GM12878 (cell line): Measurements from ENCODE around the gene NPAS2. TPM values are rescaled to one million over a fixed set of nuclear protein-coding genes. Genes with fewer than 3 reads are reported as not detected.

Experiments
- ATAC-seq: fragments of 200-7000 bp; cut with Tn5 transposase; 3 replicates; pipeline ENCODE4 v1.9.1; 2020; ENCODE audit warnings: mild to moderate bottlenecking, moderate library complexity
- BruUV-seq: library from RNA; stranded (reverse); fragments of 400-500 nt; replicated peaks from 2 replicates; lab custom pipeline; 2021; lab: Mats Ljungman, UMichigan
- CTCF ChIA-PET: fragments of 300-600 bp; sonication (Branson Sonifier 250); formaldehyde crosslinking; extraction: SDS; loops from one replicate; lab custom pipeline; 2021; ENCODE audit warnings: inconsistent platforms; lab: Yijun Ruan, JAX
- POLR2A ChIA-PET: fragments of 350-600 bp; formaldehyde crosslinking; extraction: SDS; loops from one replicate; lab custom pipeline; 2021; ENCODE audit warnings: inconsistent platforms; lab: Charles Lee
- RAD21 ChIA-PET: fragments of 300-600 bp; sonication (Branson Sonifier 250); formaldehyde crosslinking; loops from one replicate; lab custom pipeline; 2023; ENCODE audit warnings: antibody characterized with exemption; ENCODE audit not compliant: unreplicated experiment; lab: Charles Lee
- SMC1A ChIA-PET: fragments of 300-600 bp; sonication (Branson Sonifier 250); formaldehyde crosslinking; loops from one replicate; lab custom pipeline; 2023; ENCODE audit not compliant: unreplicated experiment, uncharacterized antibody; lab: Charles Lee
- DNase-seq: peaks from one replicate; pipeline ENCODE4 v3.0.0-alpha.2; 2011; ENCODE audit warnings: low read depth, low spot score
- FAIRE-seq: peaks from 3 replicates; lab custom pipeline; 2011; peaks lifted over from hg19 to GRCh38; lab: Jason Lieb, UNC
- H2AFZ ChIP-seq: 2 replicates; pipeline ENCODE4 v1.6.0; 2011; ENCODE audit warnings: low read depth, low read length, control low read depth; ENCODE audit not compliant: control insufficient read depth
- H3K27ac ChIP-seq: 2 replicates; pipeline ENCODE4 v1.5.1; 2011; ENCODE audit warnings: control low read depth; ENCODE audit not compliant: control insufficient read depth, insufficient read depth
- H3K27me3 ChIP-seq, 2 experiments: replicated peaks in 1 of 2; 2 replicates each; pipeline versions ENCODE4 v1.6.0 to v1.6.1; 2011; ENCODE audit warnings: low read length in 1 of 2; ENCODE audit not compliant: control insufficient read depth in 2 of 2, insufficient read depth in 2 of 2
- H3K36me3 ChIP-seq, 2 experiments: 2 replicates each; pipeline ENCODE4 v1.5.1; 2011; ENCODE audit warnings: low read length in 1 of 2; ENCODE audit not compliant: control insufficient read depth in 2 of 2, insufficient read depth in 2 of 2
- H3K4me1 ChIP-seq: 2 replicates; pipeline ENCODE4 v1.6.1; 2011; ENCODE audit warnings: mild to moderate bottlenecking, low read length, moderate library complexity, mixed read lengths; ENCODE audit not compliant: control insufficient read depth, insufficient read depth
- H3K4me2 ChIP-seq: 2 replicates; pipeline ENCODE4 v1.6.0; 2011; ENCODE audit warnings: control low read depth; ENCODE audit not compliant: control insufficient read depth, insufficient read depth
- H3K4me3 ChIP-seq: fragments of 200-600 bp; sonication (generic); 2 replicates; pipeline ENCODE4 v1.5.1; 2016
- H3K79me2 ChIP-seq: 2 replicates; pipeline ENCODE4 v1.6.0; 2011; ENCODE audit warnings: low read length; ENCODE audit not compliant: control insufficient read depth, insufficient read depth
- H3K9ac ChIP-seq: 2 replicates; pipeline ENCODE4 v1.8.0; 2011; ENCODE audit warnings: low read length, control low read depth, mixed read lengths; ENCODE audit not compliant: control insufficient read depth, insufficient read depth
- H3K9me3 ChIP-seq: replicated peaks from 3 replicates; pipeline ENCODE4 v1.5.1; 2011; ENCODE audit warnings: mild to moderate bottlenecking, low read length; ENCODE audit not compliant: control insufficient read depth, insufficient read depth
- H4K20me1 ChIP-seq: 2 replicates; pipeline ENCODE4 v1.6.0; 2011; ENCODE audit not compliant: control insufficient read depth, insufficient read depth
- FOS ChIP-seq: IDR thresholded peaks from 3 replicates; pipeline ENCODE4 v1.6.1; 2011; ENCODE audit warnings: borderline replicate concordance; ENCODE audit not compliant: insufficient read length; ENCODE audit errors: extremely low read depth
- HDAC6 ChIP-seq: fragments of 200-600 bp; sonication (generic); IDR thresholded peaks from one replicate; pipeline ENCODE4 v1.8.0; 2017; ENCODE audit warnings: antibody characterized with exemption; ENCODE audit not compliant: unreplicated experiment
- MTA2 ChIP-seq: fragments of 450-650 bp; IDR thresholded peaks from 2 replicates; pipeline ENCODE4 v1.6.1; 2016; ENCODE audit warnings: low read depth, mild to moderate bottlenecking, moderate library complexity
- NFIC ChIP-seq: IDR thresholded peaks from 2 replicates; pipeline ENCODE4 v1.6.1; 2012; ENCODE audit warnings: low read depth, mild to moderate bottlenecking, inconsistent platforms, low read length, moderate library complexity
- RAD21 ChIP-seq: IDR thresholded peaks from 2 replicates; pipeline ENCODE4 v1.6.1; 2011; ENCODE audit warnings: mild to moderate bottlenecking, low read depth, low read length, moderate library complexity; ENCODE audit not compliant: insufficient read depth
- TCF3 ChIP-seq: IDR thresholded peaks from 2 replicates; pipeline ENCODE4 v1.6.1; 2012; ENCODE audit warnings: low read depth, mild to moderate bottlenecking, low read length, borderline replicate concordance; ENCODE audit not compliant: insufficient read depth
- WRNIP1 ChIP-seq: IDR thresholded peaks from 2 replicates; pipeline ENCODE4 v1.6.1; 2011; ENCODE audit warnings: low read depth, low read length, improper control_type of control experiment, borderline replicate concordance
- ZNF622 ChIP-seq: fragments of 450-650 bp; IDR thresholded peaks from 2 replicates; pipeline ENCODE4 v1.6.1; 2017; ENCODE audit warnings: mild to moderate bottlenecking, inconsistent platforms
- WGBS: methylation state at CpG from one replicate; pipeline ENCODE4 v1.1.6; 2016; ENCODE audit warnings: low lambda C conversion rate; ENCODE audit not compliant: insufficient replicate concordance, insufficient coverage; ENCODE audit errors: missing lambda C conversion rate; 5-methylcytosine and 5-hydroxymethylcytosine counted together
- in situ Hi-C: fragments of 300-500 bp; cut with MboI; formaldehyde crosslinking; loops from 9 replicates; pipeline ENCODE4 v1.14.3; 2018; ENCODE audit warnings: mixed read lengths
- intact Hi-C: fragments of 100-400 bp; cut with micrococcal nuclease; formaldehyde crosslinking; loops from one replicate; pipeline ENCODE4 v1.14.2; 2022; ENCODE audit not compliant: unreplicated experiment
- polyA plus RNA-seq, 11 experiments: library from polyadenylated mRNA; depleted of rRNA in 4 of 11; unstranded in 6 of 11; stranded (reverse) in 5 of 11; fragments of >200 nt; fragmentation: Nextera tagmentation in 4 of 11; fragmentation: Illumina TruSeq in 1 of 11; extraction: Ambion mirVana in 4 of 11; extraction: Trizol in 1 of 11; gene quantifications; 1 replicate in 1 of 11; 2 replicates in 10 of 11; pipeline versions ENCODE4 v1.2.1 to v1.2.3, GENCODE V29; 2011 to 2016; ENCODE audit warnings: inconsistent platforms in 2 of 11, missing spikeins in 2 of 11, low read depth in 1 of 11
- total RNA-seq, 4 experiments: library from RNA; depleted of rRNA in 3 of 4; stranded (reverse); fragments of >200 nt in 3 of 4; fragmentation: Illumina TruSeq in 1 of 4; extraction: Trizol in 1 of 4; gene quantifications; 2 replicates each; pipeline versions ENCODE4 v1.2.1 to v1.2.3, GENCODE V29; 2013 to 2021
- TF ChIP-seq, protein P1 (sequence below): fragments of 450-650 bp; IDR thresholded peaks from 2 replicates; pipeline ENCODE4 v1.6.1; 2017; ENCODE audit warnings: mild to moderate bottlenecking, low read depth, inconsistent platforms; ENCODE audit not compliant: poor library complexity, severe bottlenecking
- TF ChIP-seq, protein P2 (sequence below): fragments of 450-650 bp; IDR thresholded peaks from 2 replicates; pipeline ENCODE4 v1.6.1; 2018; ENCODE audit warnings: borderline replicate concordance, mild to moderate bottlenecking; ENCODE audit not compliant: partially characterized antibody
- TF ChIP-seq, protein P3 (sequence below): IDR thresholded peaks from 2 replicates; pipeline ENCODE4 v1.6.1; 2011; ENCODE audit warnings: low read depth, low read length, improper control_type of control experiment, borderline replicate concordance
- TF ChIP-seq, protein P4 (sequence below): IDR thresholded peaks from 2 replicates; pipeline ENCODE4 v1.6.1; 2012; ENCODE audit warnings: low read length, inconsistent platforms
- TF ChIP-seq, protein P5 (sequence below): fragments of 450-650 bp; IDR thresholded peaks from 2 replicates; pipeline ENCODE4 v1.6.1; 2017; ENCODE audit warnings: antibody characterized with exemption, mild to moderate bottlenecking, moderate library complexity

NPAS2 gene
- total and polyA plus RNA-seq, 10 of the 15 experiments (the other 5 are each of a cell fraction or from before 2014, with no cell fraction given) = 0.08 TPM; not detected in 9

DNA sequence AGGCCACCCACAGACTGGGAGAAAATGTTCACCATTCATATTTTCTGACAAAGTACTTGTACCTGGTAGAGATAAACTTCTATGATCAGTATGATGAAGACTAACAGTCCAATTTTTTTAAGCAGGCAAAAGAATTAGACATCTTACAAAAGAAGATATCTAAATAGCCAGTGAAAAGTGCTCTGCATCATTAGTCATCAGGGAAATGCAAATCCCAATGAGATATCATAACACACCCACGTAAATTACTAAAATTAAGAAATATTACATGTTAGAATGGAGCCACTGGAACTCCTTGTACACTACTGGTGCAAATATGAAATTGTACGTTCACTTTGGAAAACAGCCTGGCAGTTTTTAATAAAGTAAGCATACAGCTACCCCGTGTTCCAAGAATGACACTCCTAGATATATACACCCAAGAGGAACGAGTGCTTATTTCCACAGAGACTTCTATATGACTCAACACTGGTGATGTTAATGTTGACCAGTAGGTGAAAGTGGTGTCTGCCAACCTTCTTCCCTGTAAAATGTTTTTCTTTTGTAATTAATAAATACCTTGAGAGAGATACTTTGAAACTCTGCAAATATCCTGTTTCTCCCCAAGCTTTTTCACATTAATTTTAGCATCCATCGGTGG, 80.3 kb downstream of the NPAS2 start:
- WGBS = 27% methylated on average over 5 of the region's 5 CpGs
- no peak for ATAC-seq
- TF ChIP-seq, protein P1, sequence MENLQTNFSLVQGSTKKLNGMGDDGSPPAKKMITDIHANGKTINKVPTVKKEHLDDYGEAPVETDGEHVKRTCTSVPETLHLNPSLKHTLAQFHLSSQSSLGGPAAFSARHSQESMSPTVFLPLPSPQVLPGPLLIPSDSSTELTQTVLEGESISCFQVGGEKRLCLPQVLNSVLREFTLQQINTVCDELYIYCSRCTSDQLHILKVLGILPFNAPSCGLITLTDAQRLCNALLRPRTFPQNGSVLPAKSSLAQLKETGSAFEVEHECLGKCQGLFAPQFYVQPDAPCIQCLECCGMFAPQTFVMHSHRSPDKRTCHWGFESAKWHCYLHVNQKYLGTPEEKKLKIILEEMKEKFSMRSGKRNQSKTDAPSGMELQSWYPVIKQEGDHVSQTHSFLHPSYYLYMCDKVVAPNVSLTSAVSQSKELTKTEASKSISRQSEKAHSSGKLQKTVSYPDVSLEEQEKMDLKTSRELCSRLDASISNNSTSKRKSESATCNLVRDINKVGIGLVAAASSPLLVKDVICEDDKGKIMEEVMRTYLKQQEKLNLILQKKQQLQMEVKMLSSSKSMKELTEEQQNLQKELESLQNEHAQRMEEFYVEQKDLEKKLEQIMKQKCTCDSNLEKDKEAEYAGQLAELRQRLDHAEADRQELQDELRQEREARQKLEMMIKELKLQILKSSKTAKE = no peak
- TF ChIP-seq RAD21 (no peak), TCF3 (no peak), NFIC (no peak), ZNF622 (no peak), FOS (no peak), MTA2 (no peak), HDAC6 (no peak), WRNIP1 (no peak)
- TF ChIP-seq, protein P2, sequence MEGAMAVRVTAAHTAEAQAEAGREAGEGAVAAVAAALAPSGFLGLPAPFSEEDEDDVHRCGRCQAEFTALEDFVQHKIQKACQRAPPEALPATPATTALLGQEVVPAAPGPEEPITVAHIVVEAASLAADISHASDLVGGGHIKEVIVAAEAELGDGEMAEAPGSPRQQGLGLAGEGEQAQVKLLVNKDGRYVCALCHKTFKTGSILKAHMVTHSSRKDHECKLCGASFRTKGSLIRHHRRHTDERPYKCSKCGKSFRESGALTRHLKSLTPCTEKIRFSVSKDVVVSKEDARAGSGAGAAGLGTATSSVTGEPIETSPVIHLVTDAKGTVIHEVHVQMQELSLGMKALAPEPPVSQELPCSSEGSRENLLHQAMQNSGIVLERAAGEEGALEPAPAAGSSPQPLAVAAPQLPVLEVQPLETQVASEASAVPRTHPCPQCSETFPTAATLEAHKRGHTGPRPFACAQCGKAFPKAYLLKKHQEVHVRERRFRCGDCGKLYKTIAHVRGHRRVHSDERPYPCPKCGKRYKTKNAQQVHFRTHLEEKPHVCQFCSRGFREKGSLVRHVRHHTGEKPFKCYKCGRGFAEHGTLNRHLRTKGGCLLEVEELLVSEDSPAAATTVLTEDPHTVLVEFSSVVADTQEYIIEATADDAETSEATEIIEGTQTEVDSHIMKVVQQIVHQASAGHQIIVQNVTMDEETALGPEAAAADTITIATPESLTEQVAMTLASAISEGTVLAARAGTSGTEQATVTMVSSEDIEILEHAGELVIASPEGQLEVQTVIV = no peak
- TF ChIP-seq, protein P3, sequence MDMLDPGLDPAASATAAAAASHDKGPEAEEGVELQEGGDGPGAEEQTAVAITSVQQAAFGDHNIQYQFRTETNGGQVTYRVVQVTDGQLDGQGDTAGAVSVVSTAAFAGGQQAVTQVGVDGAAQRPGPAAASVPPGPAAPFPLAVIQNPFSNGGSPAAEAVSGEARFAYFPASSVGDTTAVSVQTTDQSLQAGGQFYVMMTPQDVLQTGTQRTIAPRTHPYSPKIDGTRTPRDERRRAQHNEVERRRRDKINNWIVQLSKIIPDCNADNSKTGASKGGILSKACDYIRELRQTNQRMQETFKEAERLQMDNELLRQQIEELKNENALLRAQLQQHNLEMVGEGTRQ = no peak
- TF ChIP-seq, protein P4, sequence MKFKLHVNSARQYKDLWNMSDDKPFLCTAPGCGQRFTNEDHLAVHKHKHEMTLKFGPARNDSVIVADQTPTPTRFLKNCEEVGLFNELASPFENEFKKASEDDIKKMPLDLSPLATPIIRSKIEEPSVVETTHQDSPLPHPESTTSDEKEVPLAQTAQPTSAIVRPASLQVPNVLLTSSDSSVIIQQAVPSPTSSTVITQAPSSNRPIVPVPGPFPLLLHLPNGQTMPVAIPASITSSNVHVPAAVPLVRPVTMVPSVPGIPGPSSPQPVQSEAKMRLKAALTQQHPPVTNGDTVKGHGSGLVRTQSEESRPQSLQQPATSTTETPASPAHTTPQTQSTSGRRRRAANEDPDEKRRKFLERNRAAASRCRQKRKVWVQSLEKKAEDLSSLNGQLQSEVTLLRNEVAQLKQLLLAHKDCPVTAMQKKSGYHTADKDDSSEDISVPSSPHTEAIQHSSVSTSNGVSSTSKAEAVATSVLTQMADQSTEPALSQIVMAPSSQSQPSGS = no peak
- TF ChIP-seq, protein P5, sequence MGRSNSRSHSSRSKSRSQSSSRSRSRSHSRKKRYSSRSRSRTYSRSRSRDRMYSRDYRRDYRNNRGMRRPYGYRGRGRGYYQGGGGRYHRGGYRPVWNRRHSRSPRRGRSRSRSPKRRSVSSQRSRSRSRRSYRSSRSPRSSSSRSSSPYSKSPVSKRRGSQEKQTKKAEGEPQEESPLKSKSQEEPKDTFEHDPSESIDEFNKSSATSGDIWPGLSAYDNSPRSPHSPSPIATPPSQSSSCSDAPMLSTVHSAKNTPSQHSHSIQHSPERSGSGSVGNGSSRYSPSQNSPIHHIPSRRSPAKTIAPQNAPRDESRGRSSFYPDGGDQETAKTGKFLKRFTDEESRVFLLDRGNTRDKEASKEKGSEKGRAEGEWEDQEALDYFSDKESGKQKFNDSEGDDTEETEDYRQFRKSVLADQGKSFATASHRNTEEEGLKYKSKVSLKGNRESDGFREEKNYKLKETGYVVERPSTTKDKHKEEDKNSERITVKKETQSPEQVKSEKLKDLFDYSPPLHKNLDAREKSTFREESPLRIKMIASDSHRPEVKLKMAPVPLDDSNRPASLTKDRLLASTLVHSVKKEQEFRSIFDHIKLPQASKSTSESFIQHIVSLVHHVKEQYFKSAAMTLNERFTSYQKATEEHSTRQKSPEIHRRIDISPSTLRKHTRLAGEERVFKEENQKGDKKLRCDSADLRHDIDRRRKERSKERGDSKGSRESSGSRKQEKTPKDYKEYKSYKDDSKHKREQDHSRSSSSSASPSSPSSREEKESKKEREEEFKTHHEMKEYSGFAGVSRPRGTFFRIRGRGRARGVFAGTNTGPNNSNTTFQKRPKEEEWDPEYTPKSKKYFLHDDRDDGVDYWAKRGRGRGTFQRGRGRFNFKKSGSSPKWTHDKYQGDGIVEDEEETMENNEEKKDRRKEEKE = no peak

More for the DNA sequence above, 80.3 kb downstream of the NPAS2 start:
- ChIA-PET CTCF (no interaction called here), SMC1A (no interaction called here), RAD21 (no interaction called here), POLR2A (no interaction called here)
- no peak for DNase-seq
- H3K4me3 ChIP-seq = no peak overlapping the region
- FAIRE-seq = no peak
- no peak overlapping the region for H3K9ac ChIP-seq
- BruUV-seq = no TSS peak
- H3K27me3 ChIP-seq = peaks cover 0 to 3% of the 10 kb centered on the region in 2 experiments; a peak in 2 of 4 replicates
- no peak overlapping the region for H2AFZ ChIP-seq
- no peaks in the 10 kb centered on the region for H3K36me3 ChIP-seq
- no peak overlapping the region for H3K4me2 ChIP-seq
- in situ Hi-C loops = no loop called here
- no peaks in the 10 kb centered on the region for H4K20me1 ChIP-seq
- H3K79me2 ChIP-seq = no peaks in the 10 kb centered on the region
- no peaks in the 10 kb centered on the region for H3K4me1 ChIP-seq
- H3K9me3 ChIP-seq = peaks cover 2% of the 10 kb centered on the region; the same call in 2 of the 3 replicates
- H3K27ac ChIP-seq = no peak overlapping the region
- intact Hi-C loops = no loop called here
